Right lobe of liver (tissue), 4 donors: ENCODE results near the gene C9orf50.

Source experiments
- CTCF ChIP-seq, 4 donors: fragments of 200-600 bp in 3 of 4; fragments of 450-650 bp in 1 of 4; IDR thresholded peaks; one replicate each; pipeline versions ENCODE4 v1.5.1 to v1.8.0; 2016 to 2022; ENCODE audit warnings: antibody characterized with exemption in 4 of 4, mild to moderate bottlenecking in 2 of 4
- POLR2A ChIP-seq: fragments of 450-650 bp; IDR thresholded peaks from one replicate; pipeline ENCODE4 v1.6.1; 2017; ENCODE audit warnings: antibody characterized with exemption, mild to moderate bottlenecking
- donor health status: DM: no; HTN: no; CAD: no.
- donor health status: DM: no; HTN: no; CAD: no.
- donor health status: DM: no; HTN: yes; CAD: no.

- TF ChIP-seq CTCF (IDR thresholded peaks at IDR 0.05) (no peak), POLR2A (no peak)
Observed at GRCh38 chr9:129572052-129572425, 48.9 kb downstream of the C9orf50 start.
